Mesendoderm (in vitro differentiated cells): ENCODE results near the gene MYL4.
A peak's percentile ranks its signal among the peaks of the same experiment; 100 is the strongest.
"Not testable (repeated sequence)": the region's sequence is repeated elsewhere in the genome, so short reads cannot be mapped to it uniquely, and the experiment has no call there.

Experiments
- DNase-seq: peaks from one replicate; pipeline ENCODE4 v3.0.0; 2013
- H2AK5ac ChIP-seq: 2 replicates; pipeline ENCODE4 v1.6.1; 2013; ENCODE audit warnings: low read length, inconsistent platforms
- H2BK120ac ChIP-seq: 2 replicates; pipeline ENCODE4 v1.6.1; 2013; ENCODE audit warnings: low read depth, mild to moderate bottlenecking, low read length, moderate library complexity, mixed read lengths
- H2BK15ac ChIP-seq: replicated peaks from 2 replicates; pipeline ENCODE4 v1.6.1; 2013; ENCODE audit warnings: low read depth, mild to moderate bottlenecking, moderate library complexity
- H2BK5ac ChIP-seq: 2 replicates; pipeline ENCODE4 v1.6.1; 2013; ENCODE audit warnings: low read length, inconsistent platforms
- H3K18ac ChIP-seq: 2 replicates; pipeline ENCODE4 v1.6.1; 2013; ENCODE audit warnings: mild to moderate bottlenecking, low read length, mixed read lengths
- H3K23ac ChIP-seq: one replicate; pipeline ENCODE4 v1.6.1; 2013; ENCODE audit warnings: low read length
- H3K27ac ChIP-seq: 2 replicates; pipeline ENCODE4 v1.5.1; 2013; ENCODE audit warnings: low read depth, mild to moderate bottlenecking, inconsistent platforms, low read length, moderate library complexity
- H3K27me3 ChIP-seq: 2 replicates; pipeline ENCODE4 v1.6.1; 2013; ENCODE audit warnings: low read length, control low read depth, mild to moderate bottlenecking, inconsistent platforms; ENCODE audit not compliant: insufficient read depth, poor library complexity
- H3K36me3 ChIP-seq: 2 replicates; pipeline ENCODE4 v1.6.1; 2013; ENCODE audit warnings: low read length, inconsistent platforms; ENCODE audit not compliant: control insufficient read depth, insufficient read depth
- H3K4ac ChIP-seq: one replicate; pipeline ENCODE4 v1.6.1; 2013; ENCODE audit warnings: low read depth, mild to moderate bottlenecking, low read length, moderate library complexity
- H3K4me1 ChIP-seq: 2 replicates; pipeline ENCODE4 v1.6.1; 2013; ENCODE audit warnings: low read depth, low read length, inconsistent platforms; ENCODE audit not compliant: control insufficient read depth
- H3K4me2 ChIP-seq: 2 replicates; pipeline ENCODE4 v1.6.1; 2013; ENCODE audit warnings: low read length
- H3K4me3 ChIP-seq: 2 replicates; pipeline ENCODE4 v1.5.1; 2013; ENCODE audit warnings: mild to moderate bottlenecking, low read length
- H3K56ac ChIP-seq: one replicate; pipeline ENCODE4 v1.6.1; 2013; ENCODE audit warnings: low read length
- H3K79me1 ChIP-seq: 2 replicates; pipeline ENCODE4 v1.6.1; 2013; ENCODE audit warnings: low read length, inconsistent platforms
- H3K79me2 ChIP-seq: 2 replicates; pipeline ENCODE4 v1.6.1; 2013; ENCODE audit warnings: mild to moderate bottlenecking, low read length; ENCODE audit not compliant: control insufficient read depth, insufficient read depth
- H3K9ac ChIP-seq: 2 replicates; pipeline ENCODE4 v1.6.1; 2013; ENCODE audit warnings: low read length, inconsistent platforms
- H4K5ac ChIP-seq: one replicate; pipeline ENCODE4 v1.6.1; 2013; ENCODE audit warnings: low read length
- H4K8ac ChIP-seq: one replicate; pipeline ENCODE4 v1.6.1; 2013; ENCODE audit warnings: low read depth, mild to moderate bottlenecking, control low read depth, low read length, moderate library complexity
- WGBS: extraction: QIAGEN DNeasy Blood & Tissue Kit; methylation state at CpG from one replicate; pipeline ENCODE4 v1.1.7; 2013; ENCODE audit warnings: low lambda C conversion rate, missing lambda C conversion rate; ENCODE audit not compliant: insufficient coverage; ENCODE audit errors: extremely low coverage; 5-methylcytosine and 5-hydroxymethylcytosine counted together

The MYL4 gene

GRCh38 chr17:47210105-47210504 is 957 bp downstream of the MYL4 start:
- Histone ChIP-seq H3K9ac (no peak overlapping the region), H3K4ac (no peak overlapping the region), H3K4me2 (no peak overlapping the region), H3K36me3 (no peaks in the 10 kb centered on the region), H3K4me1 (peaks cover 2% of the 10 kb centered on the region), H3K27ac (no peak overlapping the region), H4K5ac (no peak overlapping the region), H3K23ac (no peak overlapping the region), H2BK5ac (no peak overlapping the region), H3K4me3 (no peak overlapping the region), H2BK120ac (no peak overlapping the region), H3K56ac (no peak overlapping the region), H3K79me2 (no peaks in the 10 kb centered on the region), H2BK15ac (no peak overlapping the region), H2AK5ac (no peak overlapping the region), H3K27me3 (no peaks in the 10 kb centered on the region), H3K18ac (no peak overlapping the region), H3K79me1 (no peaks in the 10 kb centered on the region), H4K8ac (no peak overlapping the region)
- DNase-seq = peak; percentile 19
- WGBS = no CpG with 5 or more reads among the region's 3 CpGs

GRCh38 chr17:47210779-47211178 is 1.6 kb downstream of the MYL4 start:
- no peak overlapping the region for H3K4ac ChIP-seq
- no peak overlapping the region for H3K18ac ChIP-seq
- no peak for DNase-seq
- no peaks in the 10 kb centered on the region for H3K79me2 ChIP-seq
- no peak overlapping the region for H2BK5ac ChIP-seq
- H4K8ac ChIP-seq = no peak overlapping the region
- H3K56ac ChIP-seq = no peak overlapping the region
- H3K36me3 ChIP-seq = no peaks in the 10 kb centered on the region
- no peak overlapping the region for H3K23ac ChIP-seq
- H3K27ac ChIP-seq = no peak overlapping the region
- H3K4me2 ChIP-seq = no peak overlapping the region
- no peak overlapping the region for H2AK5ac ChIP-seq
- no peaks in the 10 kb centered on the region for H3K27me3 ChIP-seq
- no peak overlapping the region for H4K5ac ChIP-seq
- no CpG with 5 or more reads among the region's 2 CpGs for WGBS
- no peak overlapping the region for H3K9ac ChIP-seq
- H2BK15ac ChIP-seq = no peak overlapping the region
- H3K79me1 ChIP-seq = no peaks in the 10 kb centered on the region
- H3K4me1 ChIP-seq = peaks cover under 1% of the 10 kb centered on the region
- H2BK120ac ChIP-seq = no peak overlapping the region
- no peak overlapping the region for H3K4me3 ChIP-seq

GRCh38 chr17:47212458-47212857 is 3.3 kb downstream of the MYL4 start:
- no peaks in the 10 kb centered on the region for H3K4me1 ChIP-seq
- H2AK5ac ChIP-seq = no peak overlapping the region
- no peak overlapping the region for H4K5ac ChIP-seq
- H2BK15ac ChIP-seq = no peak overlapping the region
- H3K4ac ChIP-seq = no peak overlapping the region
- no peaks in the 10 kb centered on the region for H3K79me1 ChIP-seq
- no peak overlapping the region for H3K4me2 ChIP-seq
- no peak overlapping the region for H4K8ac ChIP-seq
- no peak overlapping the region for H3K4me3 ChIP-seq
- H3K27me3 ChIP-seq = no peaks in the 10 kb centered on the region
- H3K18ac ChIP-seq = no peak overlapping the region
- no peak overlapping the region for H3K56ac ChIP-seq
- H3K79me2 ChIP-seq = no peaks in the 10 kb centered on the region
- H3K36me3 ChIP-seq = no peaks in the 10 kb centered on the region
- H3K27ac ChIP-seq = no peak overlapping the region
- H2BK120ac ChIP-seq = no peak overlapping the region
- no peak overlapping the region for H2BK5ac ChIP-seq
- no CpG with 5 or more reads among the region's 2 CpGs for WGBS
- no peak for DNase-seq
- no peak overlapping the region for H3K23ac ChIP-seq
- no peak overlapping the region for H3K9ac ChIP-seq

GRCh38 chr17:47213540-47213939 is 4.4 kb downstream of the MYL4 start:
- no peak overlapping the region for H3K4me3 ChIP-seq
- no peak overlapping the region for H3K4ac ChIP-seq
- WGBS = no CpG with 5 or more reads among the region's 4 CpGs
- H2BK5ac ChIP-seq = no peak overlapping the region
- H3K56ac ChIP-seq = no peak overlapping the region
- no peaks in the 10 kb centered on the region for H3K36me3 ChIP-seq
- H3K4me1 ChIP-seq = no peaks in the 10 kb centered on the region
- H3K27me3 ChIP-seq = no peaks in the 10 kb centered on the region
- H3K23ac ChIP-seq = no peak overlapping the region
- H3K4me2 ChIP-seq = no peak overlapping the region
- H2BK120ac ChIP-seq = no peak overlapping the region
- no peaks in the 10 kb centered on the region for H3K79me1 ChIP-seq
- no peaks in the 10 kb centered on the region for H3K79me2 ChIP-seq
- H4K8ac ChIP-seq = no peak overlapping the region
- H2BK15ac ChIP-seq = no peak overlapping the region
- no peak overlapping the region for H3K27ac ChIP-seq
- no peak overlapping the region for H2AK5ac ChIP-seq
- no peak overlapping the region for H3K9ac ChIP-seq
- no peak for DNase-seq
- no peak overlapping the region for H4K5ac ChIP-seq
- H3K18ac ChIP-seq = no peak overlapping the region

GRCh38 chr17:47214931-47215330 is 5.8 kb downstream of the MYL4 start:
- Histone ChIP-seq H3K4me3 (no peak overlapping the region), H2BK120ac (no peak overlapping the region), H3K9ac (no peak overlapping the region), H3K27me3 (no peaks in the 10 kb centered on the region), H2BK15ac (no peak overlapping the region), H3K27ac (no peak overlapping the region), H3K23ac (no peak overlapping the region), H3K18ac (no peak overlapping the region), H4K8ac (no peak overlapping the region), H3K79me2 (no peaks in the 10 kb centered on the region), H4K5ac (no peak overlapping the region), H3K4me2 (no peak overlapping the region), H3K56ac (no peak overlapping the region), H3K36me3 (no peaks in the 10 kb centered on the region), H3K79me1 (no peaks in the 10 kb centered on the region), H2BK5ac (no peak overlapping the region), H2AK5ac (no peak overlapping the region), H3K4ac (no peak overlapping the region), H3K4me1 (peaks cover 3% of the 10 kb centered on the region)
- DNase-seq = no peak
- WGBS = no CpG with 5 or more reads among the region's 3 CpGs

GRCh38 chr17:47216821-47217220 is 7.7 kb downstream of the MYL4 start:
- H3K9ac ChIP-seq, H3K4ac ChIP-seq, H2AK5ac ChIP-seq, H2BK5ac ChIP-seq, H3K4me1 ChIP-seq, H3K56ac ChIP-seq, H3K18ac ChIP-seq, H3K4me3 ChIP-seq, DNase-seq, H2BK15ac ChIP-seq, H4K8ac ChIP-seq, H3K4me2 ChIP-seq, H3K36me3 ChIP-seq, H3K27me3 ChIP-seq, H3K79me2 ChIP-seq, H3K23ac ChIP-seq, H3K79me1 ChIP-seq, H2BK120ac ChIP-seq, H3K27ac ChIP-seq, H4K5ac ChIP-seq: not testable (repeated sequence)
- no CpG with 5 or more reads among the region's 4 CpGs for WGBS
